ENCODE results near the gene KDM6B. TPM values are rescaled to one million over a fixed set of nuclear protein-coding genes. Genes with fewer than 3 reads are reported as not detected.

Gene KDM6B
- total and polyA plus RNA-seq, 9 of the 15 experiments (the other 6 are each of a cell fraction or from before 2014, with no cell fraction given), result 0.01 to 22.9 (median 2.2) TPM

- no peak overlapping the region for H3K4me2 ChIP-seq (ENCODE audit: insufficient read depth, low read length)
- no peak for DNase-seq (ENCODE audit: extremely low read depth in 1 of 4, low spot score in 3 of 4)
- no peak overlapping the region for H3K9ac ChIP-seq (ENCODE audit: insufficient read depth in 1 of 2, low read depth in 2 of 2, low read length in 2 of 2)
- H3K4me3 ChIP-seq, result no peak overlapping the region
- no peak for ATAC-seq
- peaks cover 15% of the 10 kb centered on the region for H3K79me2 ChIP-seq (ENCODE audit: control insufficient read depth, insufficient read depth, low read length)
- in situ Hi-C loops (cut with MboI) (no loop called here), intact Hi-C loops (cut with micrococcal nuclease) (no loop called here)
- H3K9me1 ChIP-seq (ENCODE audit: control insufficient read depth, insufficient read depth, low read length), result peaks cover 3% of the 10 kb centered on the region
- H3K4me1 ChIP-seq (replicated peaks in 1 of 2; ENCODE audit: control insufficient read depth in 2 of 2, insufficient read depth in 2 of 2, low read length in 2 of 2), result peaks cover 0 to 32% of the 10 kb centered on the region in 2 experiments; a peak in 3 of 5 replicates
- 100% methylated on average over 2 of the region's 35 CpGs for WGBS (ENCODE audit: insufficient coverage, low coverage, missing lambda C conversion rate)
- H2AFZ ChIP-seq (ENCODE audit: low read depth, low read length), result no peak overlapping the region
- H3K27ac ChIP-seq (ENCODE audit: extremely low read depth, low read depth, low read length), result no peak overlapping the region
- no TSS peak for BruUV-seq (replicated peaks)
- ChIA-PET POLR2A (interaction anchor here (1.3 to 1.6 kb wide), 3 partner anchors 7 to 10 kb away, joined by 4 to 8 read pairs (median 6); partner anchors contain the start of genes CYB5D1 and NAA38), CTCF (ENCODE audit: low intra/inter-chr PET ratio) (no interaction called here)
- FAIRE-seq, result no peak
- no peaks in the 10 kb centered on the region for H3K27me3 ChIP-seq (ENCODE audit: control insufficient read depth in 2 of 2, insufficient read depth in 2 of 2, low read length in 2 of 2)
- H3K36me3 ChIP-seq (ENCODE audit: control insufficient read depth, insufficient read depth, low read length), result peaks cover 71% of the 10 kb centered on the region; the same call in 2 of the 3 replicates
- no peaks in the 10 kb centered on the region for H3K9me3 ChIP-seq (replicated peaks; ENCODE audit: control insufficient read depth, insufficient read depth, low read depth, low read length)
- peaks cover 4% of the 10 kb centered on the region; the same call in 1 of the 2 replicates for H4K20me1 ChIP-seq (replicated peaks; ENCODE audit: control insufficient read depth, insufficient read depth, low read length)
- TF ChIP-seq SREBF2 (CRISPR knock-in tag; IDR thresholded peaks at IDR 0.05), result no peak
- TF ChIP-seq ZNF311 (CRISPR knock-in tag; IDR thresholded peaks at IDR 0.05), result no peak
- TF ChIP-seq ELF1 (tag; IDR thresholded peaks at IDR 0.05), result no peak
- no peak for TF ChIP-seq FOXK1 (CRISPR knock-in tag; IDR thresholded peaks at IDR 0.05; ENCODE audit: borderline replicate concordance)
- no peak for TF ChIP-seq RHOXF2B (CRISPR knock-in tag; conservative IDR thresholded peaks at IDR 0.05)
- TF ChIP-seq ETS1 (conservative IDR thresholded peaks at IDR 0.05; ENCODE audit: control insufficient read depth, low read depth, low read length), result no peak
- no peak for TF ChIP-seq RB1 (IDR thresholded peaks at IDR 0.05; ENCODE audit: low read depth)
- TF ChIP-seq POLR2G (IDR thresholded peaks at IDR 0.05; ENCODE audit: low read depth, low read length), result peak; percentile 72
- no peak for TF ChIP-seq ZNF584 (CRISPR knock-in tag; IDR thresholded peaks at IDR 0.05; ENCODE audit: low read depth)
- TF ChIP-seq REST (IDR thresholded peaks at IDR 0.05; ENCODE audit: borderline replicate concordance), result no peak
- TF ChIP-seq REST (CRISPR knock-in tag; IDR thresholded peaks at IDR 0.05; ENCODE audit: low read depth), result no peak
- no peak for TF ChIP-seq HEY1 (CRISPR knock-in tag; IDR thresholded peaks at IDR 0.05; ENCODE audit: borderline replicate concordance)
Measured at GRCh38 chr17:7849130-7849750, 15.2 kb downstream of the KDM6B start.

All from K562 (cell line).